Astrocyte (in vitro differentiated cells and primary cell): ENCODE data around the gene FEV. TPM values are rescaled to one million over a fixed set of nuclear protein-coding genes. Genes with fewer than 3 reads are reported as not detected.

Source experiments
- DNase-seq: peaks from one replicate; pipeline ENCODE4 v3.0.0-alpha.2; 2010; ENCODE audit warnings: low read depth
- FAIRE-seq: peaks from 2 replicates; lab custom pipeline; 2011; peaks lifted over from hg19 to GRCh38; lab: Jason Lieb, UNC
- H2AFZ ChIP-seq: 2 replicates; pipeline ENCODE4 v1.6.0; 2012; ENCODE audit warnings: low read depth, low read length, inconsistent platforms
- H3K27ac ChIP-seq: 2 replicates; pipeline ENCODE4 v1.5.1; 2011; ENCODE audit warnings: low read depth, low read length, inconsistent platforms
- H3K27me3 ChIP-seq: 2 replicates; pipeline ENCODE4 v1.6.0; 2011; ENCODE audit warnings: low read length, inconsistent platforms; ENCODE audit not compliant: insufficient read depth
- H3K36me3 ChIP-seq: 2 replicates; pipeline ENCODE4 v1.5.1; 2011; ENCODE audit warnings: low read length, inconsistent platforms; ENCODE audit not compliant: insufficient read depth
- H3K4me1 ChIP-seq: 2 replicates; pipeline ENCODE4 v1.5.1; 2011; ENCODE audit warnings: low read length, inconsistent platforms; ENCODE audit not compliant: insufficient read depth
- H3K4me2 ChIP-seq: 2 replicates; pipeline ENCODE4 v1.6.0; 2012; ENCODE audit warnings: low read length, inconsistent platforms
- H3K4me3 ChIP-seq: 2 replicates; pipeline ENCODE4 v1.5.1; 2011; ENCODE audit warnings: low read depth, mild to moderate bottlenecking, low read length, inconsistent platforms; ENCODE audit not compliant: insufficient read depth
- H3K79me2 ChIP-seq: 2 replicates; pipeline ENCODE4 v1.6.0; 2012; ENCODE audit warnings: mild to moderate bottlenecking, low read length, inconsistent platforms; ENCODE audit not compliant: insufficient read depth
- H3K9ac ChIP-seq: 2 replicates; pipeline ENCODE4 v1.6.0; 2012; ENCODE audit warnings: mild to moderate bottlenecking, low read length, inconsistent platforms
- H3K9me3 ChIP-seq: 2 replicates; pipeline ENCODE4 v1.5.1; 2012; ENCODE audit warnings: low read depth, mild to moderate bottlenecking, low read length, inconsistent platforms; ENCODE audit not compliant: insufficient read depth
- H4K20me1 ChIP-seq: 2 replicates; pipeline ENCODE4 v1.6.0; 2012; ENCODE audit warnings: low read length, inconsistent platforms; ENCODE audit not compliant: insufficient read depth
- H3K27ac Mint-ChIP-seq: one replicate; pipeline ENCODE4 v1.8.0; 2021; ENCODE audit warnings: mild to moderate bottlenecking, mixed read lengths; ENCODE audit not compliant: unreplicated experiment
- H3K27me3 Mint-ChIP-seq: one replicate; pipeline ENCODE4 v1.8.0; 2021; ENCODE audit warnings: low read depth, mixed read lengths; ENCODE audit not compliant: unreplicated experiment
- H3K36me3 Mint-ChIP-seq: one replicate; pipeline ENCODE4 v1.8.0; 2021; ENCODE audit warnings: low read depth, mixed read lengths; ENCODE audit not compliant: unreplicated experiment
- H3K4me1 Mint-ChIP-seq: one replicate; pipeline ENCODE4 v1.8.0; 2021; ENCODE audit warnings: low read depth, mixed read lengths; ENCODE audit not compliant: unreplicated experiment
- H3K4me3 Mint-ChIP-seq: one replicate; pipeline ENCODE4 v1.8.0; 2021; ENCODE audit warnings: mild to moderate bottlenecking, moderate library complexity, mixed read lengths; ENCODE audit not compliant: unreplicated experiment
- H3K9me3 Mint-ChIP-seq: one replicate; pipeline ENCODE4 v1.8.0; 2021; ENCODE audit warnings: mild to moderate bottlenecking, mixed read lengths; ENCODE audit not compliant: unreplicated experiment
- EZH2 ChIP-seq: IDR thresholded peaks from 2 replicates; pipeline ENCODE4 v1.6.1; 2012; ENCODE audit warnings: mild to moderate bottlenecking, low read length, inconsistent platforms; ENCODE audit not compliant: insufficient read depth
- total RNA-seq: library from RNA; stranded (reverse); gene quantifications from 2 replicates; pipeline ENCODE4 v1.2.1, GENCODE V29; 2021
- TF ChIP-seq, protein P1 (sequence below): IDR thresholded peaks from 2 replicates; pipeline ENCODE4 v1.5.1; 2011; ENCODE audit warnings: low read depth, mild to moderate bottlenecking, inconsistent platforms, low read length, moderate library complexity; ENCODE audit not compliant: insufficient read depth

FEV gene
- total RNA-seq, 1 donor from 2014 or later, result not detected

DNA sequence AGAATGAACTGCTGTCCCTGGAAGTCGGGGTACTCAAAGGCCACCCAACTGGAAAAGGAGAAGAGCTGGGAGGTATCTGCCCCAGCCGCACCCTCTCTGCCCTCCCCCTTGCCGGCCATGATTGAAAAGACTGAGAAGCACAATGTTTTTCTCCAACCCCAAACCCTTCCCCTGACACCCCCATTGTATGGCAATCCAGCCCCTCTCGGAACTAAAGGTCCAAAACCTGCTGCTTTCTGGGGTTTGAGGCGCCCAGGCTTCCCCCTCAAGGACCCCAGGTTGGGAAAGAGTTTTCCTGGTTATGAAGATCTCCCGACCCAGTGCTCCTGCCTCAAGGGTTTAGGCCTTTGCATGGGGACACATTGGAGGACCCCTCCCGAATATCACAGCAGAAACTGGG, 7.2 kb upstream of the FEV start:
- peaks cover 2% of the 10 kb centered on the region for H3K36me3 Mint-ChIP-seq
- no peak overlapping the region for H3K4me3 Mint-ChIP-seq
- Histone ChIP-seq H3K4me3 (no peak overlapping the region), H3K27ac (no peak overlapping the region), H3K36me3 (no peaks in the 10 kb centered on the region), H3K4me1 (peaks cover 9% of the 10 kb centered on the region), H3K9me3 (peaks cover 3% of the 10 kb centered on the region), H3K9ac (no peak overlapping the region), H3K27me3 (peaks cover 86% of the 10 kb centered on the region), H3K79me2 (no peaks in the 10 kb centered on the region), H2AFZ (no peak overlapping the region), H3K4me2 (no peak overlapping the region), H4K20me1 (peaks cover 6% of the 10 kb centered on the region)
- peaks cover 8% of the 10 kb centered on the region for H3K9me3 Mint-ChIP-seq
- FAIRE-seq (no peak), DNase-seq (no peak)
- no peak overlapping the region for H3K27ac Mint-ChIP-seq
- no peaks in the 10 kb centered on the region for H3K4me1 Mint-ChIP-seq
- peaks cover 89% of the 10 kb centered on the region for H3K27me3 Mint-ChIP-seq
- no peak for TF ChIP-seq EZH2
- TF ChIP-seq, protein P1, sequence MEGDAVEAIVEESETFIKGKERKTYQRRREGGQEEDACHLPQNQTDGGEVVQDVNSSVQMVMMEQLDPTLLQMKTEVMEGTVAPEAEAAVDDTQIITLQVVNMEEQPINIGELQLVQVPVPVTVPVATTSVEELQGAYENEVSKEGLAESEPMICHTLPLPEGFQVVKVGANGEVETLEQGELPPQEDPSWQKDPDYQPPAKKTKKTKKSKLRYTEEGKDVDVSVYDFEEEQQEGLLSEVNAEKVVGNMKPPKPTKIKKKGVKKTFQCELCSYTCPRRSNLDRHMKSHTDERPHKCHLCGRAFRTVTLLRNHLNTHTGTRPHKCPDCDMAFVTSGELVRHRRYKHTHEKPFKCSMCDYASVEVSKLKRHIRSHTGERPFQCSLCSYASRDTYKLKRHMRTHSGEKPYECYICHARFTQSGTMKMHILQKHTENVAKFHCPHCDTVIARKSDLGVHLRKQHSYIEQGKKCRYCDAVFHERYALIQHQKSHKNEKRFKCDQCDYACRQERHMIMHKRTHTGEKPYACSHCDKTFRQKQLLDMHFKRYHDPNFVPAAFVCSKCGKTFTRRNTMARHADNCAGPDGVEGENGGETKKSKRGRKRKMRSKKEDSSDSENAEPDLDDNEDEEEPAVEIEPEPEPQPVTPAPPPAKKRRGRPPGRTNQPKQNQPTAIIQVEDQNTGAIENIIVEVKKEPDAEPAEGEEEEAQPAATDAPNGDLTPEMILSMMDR, result no peak

DNA sequence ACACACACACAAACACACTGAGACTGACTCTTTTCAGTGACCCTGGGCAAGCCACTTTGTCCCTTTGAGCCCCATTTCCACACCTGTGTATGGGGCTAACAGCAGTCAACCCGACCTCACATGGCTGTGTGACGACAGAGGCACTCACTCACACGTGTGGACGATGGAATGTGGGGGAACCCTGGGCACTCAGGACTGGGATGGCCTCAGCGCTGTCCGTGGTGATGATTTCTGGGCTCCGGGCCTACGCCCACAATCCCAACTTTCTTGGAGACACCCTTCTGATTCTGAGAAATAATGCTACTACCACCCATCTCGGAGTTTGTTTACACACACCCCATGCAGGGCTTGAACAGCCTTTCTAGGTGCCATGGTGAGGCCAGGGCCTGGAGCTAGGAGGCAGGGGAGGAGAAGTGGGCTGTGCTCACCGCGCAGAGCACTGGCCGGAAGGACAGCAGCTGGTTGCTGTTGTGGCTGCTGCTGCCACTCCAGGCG, 6.7 kb upstream of the FEV start:
- Mint-ChIP-seq H3K4me1 (no peaks in the 10 kb centered on the region), H3K9me3 (peaks cover 8% of the 10 kb centered on the region), H3K4me3 (no peak overlapping the region), H3K27ac (no peak overlapping the region), H3K27me3 (peaks cover 89% of the 10 kb centered on the region), H3K36me3 (peaks cover 2% of the 10 kb centered on the region)
- Histone ChIP-seq H3K4me2 (no peak overlapping the region), H3K27me3 (peaks cover 88% of the 10 kb centered on the region), H3K36me3 (no peaks in the 10 kb centered on the region), H3K27ac (no peak overlapping the region), H3K4me3 (no peak overlapping the region), H3K4me1 (peaks cover 9% of the 10 kb centered on the region), H3K9ac (no peak overlapping the region), H3K79me2 (no peaks in the 10 kb centered on the region), H2AFZ (no peak overlapping the region), H4K20me1 (peaks cover 6% of the 10 kb centered on the region), H3K9me3 (peaks cover 3% of the 10 kb centered on the region)
- DNase-seq (peak; percentile 16), FAIRE-seq (no peak)
- TF ChIP-seq, protein P1, result no peak
- TF ChIP-seq EZH2, result peak; percentile 60

DNA sequence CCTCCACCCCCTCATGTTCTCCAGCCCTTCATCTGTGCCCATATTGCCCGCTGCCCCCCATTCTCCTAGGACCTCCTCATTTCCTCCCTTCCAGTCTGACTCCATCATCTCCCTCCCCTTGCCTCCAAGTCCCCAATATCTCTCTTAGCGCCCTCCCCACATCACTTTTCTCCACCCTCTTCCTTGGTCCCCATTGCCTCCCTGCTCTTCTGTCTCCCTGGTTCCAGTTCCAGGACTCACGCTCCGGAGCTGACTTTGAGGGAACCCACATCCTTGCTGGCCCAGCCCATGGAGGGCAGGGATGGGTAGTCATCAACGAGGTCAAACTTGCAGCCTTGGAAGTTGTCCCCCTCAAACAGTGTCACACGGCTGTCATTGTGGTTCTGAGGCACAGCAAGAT, 5.6 kb upstream of the FEV start:
- H3K4me1 ChIP-seq, result peaks cover 9% of the 10 kb centered on the region
- H3K9ac ChIP-seq, result no peak overlapping the region
- peaks cover 92% of the 10 kb centered on the region for H3K27me3 ChIP-seq
- Mint-ChIP-seq H3K9me3 (peaks cover 8% of the 10 kb centered on the region), H3K4me1 (no peaks in the 10 kb centered on the region), H3K36me3 (peaks cover 2% of the 10 kb centered on the region), H3K27me3 (peaks cover 89% of the 10 kb centered on the region), H3K4me3 (no peak overlapping the region), H3K27ac (peak overlapping the region; percentile 53)
- peaks cover 6% of the 10 kb centered on the region for H4K20me1 ChIP-seq
- no peak for FAIRE-seq
- H3K4me2 ChIP-seq, result no peak overlapping the region
- no peaks in the 10 kb centered on the region for H3K36me3 ChIP-seq
- no peak for TF ChIP-seq EZH2
- TF ChIP-seq, protein P1, result no peak
- DNase-seq, result no peak
- no peak overlapping the region for H3K27ac ChIP-seq
- peaks cover 3% of the 10 kb centered on the region for H3K9me3 ChIP-seq
- no peaks in the 10 kb centered on the region for H3K79me2 ChIP-seq
- no peak overlapping the region for H3K4me3 ChIP-seq
- H2AFZ ChIP-seq, result no peak overlapping the region
